ENCODE measurements around the gene GFI1.

- no peak for TF ChIP-seq ZFP36 (IDR thresholded peaks at IDR 0.05; ENCODE audit: borderline replicate concordance, low read depth, low read length, partially characterized antibody)
- TF ChIP-seq NR3C1 (CRISPR knock-in tag; IDR thresholded peaks at IDR 0.05) = no peak
- TF ChIP-seq NFIC (IDR thresholded peaks at IDR 0.05; ENCODE audit: low read length) = no peak
- no peak for TF ChIP-seq CTCF (CRISPR knock-in tag; IDR thresholded peaks at IDR 0.05)
- no peak for TF ChIP-seq NAIF1 (CRISPR knock-in tag; IDR thresholded peaks at IDR 0.05; ENCODE audit: borderline replicate concordance)
These were observed 16.5 kb downstream of the GFI1 start for GRCh38 chr1:92470216-92470615.

All from HepG2 (cell line).